ENCODE results near the gene MRPL22. TPM values are rescaled to one million over a fixed set of nuclear protein-coding genes. Genes with fewer than 3 reads are reported as not detected.

Gene MRPL22
- total and polyA plus RNA-seq, 2 donors (not counting 3 experiments of a cell fraction or from before 2014, with no cell fraction given), result 66.9 to 112 TPM

DNA sequence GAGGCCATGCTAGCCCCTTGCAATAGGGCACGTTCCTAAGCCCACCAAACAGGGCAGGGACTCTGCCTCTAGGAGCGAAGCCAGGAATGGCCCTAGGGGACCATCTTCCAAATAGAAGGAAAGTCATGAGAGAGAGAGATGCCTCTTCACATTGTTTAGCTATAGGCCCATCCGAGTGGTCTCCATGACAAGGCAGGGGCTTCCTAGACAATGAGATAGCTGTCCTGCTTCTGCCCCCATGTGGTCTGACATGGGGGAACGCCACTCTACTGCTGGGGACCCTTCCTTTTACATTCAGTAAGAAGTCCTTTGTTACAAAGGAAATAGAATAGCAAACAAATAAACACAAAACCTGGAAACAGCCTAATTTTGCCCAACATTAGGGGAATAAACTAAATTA is 54.8 kb downstream of the MRPL22 start:
- no TSS peak for BruUV-seq (replicated peaks)
- ChIA-PET CTCF (interaction anchor here (0.7 to 3.8 kb wide), 9 partner anchors 7 to 51 kb away, joined by 3 to 48 read pairs (median 3); no protein-coding TSS in a partner anchor), POLR2A (no interaction called here)
- H3K9me3 ChIP-seq (replicated peaks; ENCODE audit: control insufficient read depth, insufficient read depth, low read length), result no peaks in the 10 kb centered on the region
- H2AFZ ChIP-seq (ENCODE audit: low read depth, low read length), result no peak overlapping the region
- TF ChIP-seq JUN (IDR thresholded peaks at IDR 0.05; ENCODE audit: borderline replicate concordance, insufficient read depth, insufficient read length, low read depth) (no peak), POLR2A (IDR thresholded peaks at IDR 0.05; ENCODE audit: low read depth, low read length) (no peak)
- TF ChIP-seq, protein P1, sequence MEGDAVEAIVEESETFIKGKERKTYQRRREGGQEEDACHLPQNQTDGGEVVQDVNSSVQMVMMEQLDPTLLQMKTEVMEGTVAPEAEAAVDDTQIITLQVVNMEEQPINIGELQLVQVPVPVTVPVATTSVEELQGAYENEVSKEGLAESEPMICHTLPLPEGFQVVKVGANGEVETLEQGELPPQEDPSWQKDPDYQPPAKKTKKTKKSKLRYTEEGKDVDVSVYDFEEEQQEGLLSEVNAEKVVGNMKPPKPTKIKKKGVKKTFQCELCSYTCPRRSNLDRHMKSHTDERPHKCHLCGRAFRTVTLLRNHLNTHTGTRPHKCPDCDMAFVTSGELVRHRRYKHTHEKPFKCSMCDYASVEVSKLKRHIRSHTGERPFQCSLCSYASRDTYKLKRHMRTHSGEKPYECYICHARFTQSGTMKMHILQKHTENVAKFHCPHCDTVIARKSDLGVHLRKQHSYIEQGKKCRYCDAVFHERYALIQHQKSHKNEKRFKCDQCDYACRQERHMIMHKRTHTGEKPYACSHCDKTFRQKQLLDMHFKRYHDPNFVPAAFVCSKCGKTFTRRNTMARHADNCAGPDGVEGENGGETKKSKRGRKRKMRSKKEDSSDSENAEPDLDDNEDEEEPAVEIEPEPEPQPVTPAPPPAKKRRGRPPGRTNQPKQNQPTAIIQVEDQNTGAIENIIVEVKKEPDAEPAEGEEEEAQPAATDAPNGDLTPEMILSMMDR (IDR thresholded peaks at IDR 0.05; ENCODE audit: extremely low read depth in 1 of 2, insufficient read depth in 1 of 2, low read depth in 1 of 2, low read length in 2 of 2), result peak; percentile 16 to 36
- no peaks in the 10 kb centered on the region for H3K27me3 ChIP-seq (ENCODE audit: control insufficient read depth in 2 of 2, insufficient read depth in 2 of 2, low read length in 2 of 2)
- FAIRE-seq (peak; percentile 12), DNase-seq (ENCODE audit: low read depth, low spot score) (peak; percentile 39)
- no peaks in the 10 kb centered on the region for H4K20me1 ChIP-seq (replicated peaks; ENCODE audit: control insufficient read depth, extremely low read depth, insufficient read depth, low read length)
- dilution Hi-C loops (cut with MboI; ENCODE audit: extremely low pct_ligation_motif_present, low sequenced_read_pairs), result no loop called here
- H3K36me3 ChIP-seq (ENCODE audit: control insufficient read depth in 2 of 2, extremely low read depth in 1 of 2, insufficient read depth in 2 of 2, low read length in 2 of 2), result no peaks in the 10 kb centered on the region
- H3K79me2 ChIP-seq (ENCODE audit: control insufficient read depth, insufficient read depth, low read length), result no peaks in the 10 kb centered on the region
- H3K9me1 ChIP-seq (replicated peaks; ENCODE audit: control insufficient read depth, extremely low read depth, insufficient read depth, low read length), result no peaks in the 10 kb centered on the region
- no peak overlapping the region for H3K27ac ChIP-seq (ENCODE audit: insufficient read depth, low read depth, low read length)
- H3K9ac ChIP-seq (replicated peaks; ENCODE audit: extremely low read depth, insufficient read depth, low read length), result no peak overlapping the region
- H3K4me2 ChIP-seq (ENCODE audit: insufficient read depth, low read length), result no peak overlapping the region
- intact Hi-C loops (cut with micrococcal nuclease), result loop anchor here (1.0 to 5.0 kb wide), 4 partner anchors 23 to 708 kb away; no protein-coding TSS in a partner anchor
- peaks cover 15% of the 10 kb centered on the region for H3K4me1 ChIP-seq (ENCODE audit: control insufficient read depth, extremely low read depth, insufficient read depth, low read length)
- no peak overlapping the region for H3K4me3 ChIP-seq (replicated peaks in 1 of 3; ENCODE audit: insufficient read depth in 1 of 3, low read depth in 1 of 3, low read length in 3 of 3)

DNA sequence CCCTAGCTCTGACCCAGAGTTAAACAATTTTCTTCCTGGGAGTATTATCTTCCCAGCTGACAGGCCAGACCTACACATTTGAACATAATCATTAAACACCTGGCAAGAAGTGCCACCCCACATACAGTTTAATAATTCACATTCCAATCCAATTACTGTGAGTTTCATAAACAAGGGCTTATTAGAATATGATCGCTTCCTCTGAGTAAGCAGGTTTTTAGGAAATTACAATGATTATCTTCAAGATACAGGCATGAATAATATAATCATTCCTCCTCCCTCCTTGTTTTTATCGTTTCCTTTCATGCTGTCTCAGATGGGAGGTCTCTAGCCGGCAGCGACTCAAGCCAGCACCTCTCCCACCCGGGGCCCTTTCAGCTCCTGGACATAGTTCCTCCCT is 56.9 kb downstream of the MRPL22 start:
- no peaks in the 10 kb centered on the region for H3K9me3 ChIP-seq (replicated peaks; ENCODE audit: control insufficient read depth, insufficient read depth, low read length)
- no peaks in the 10 kb centered on the region for H4K20me1 ChIP-seq (replicated peaks; ENCODE audit: control insufficient read depth, extremely low read depth, insufficient read depth, low read length)
- H2AFZ ChIP-seq (ENCODE audit: low read depth, low read length), result peak overlapping the region; percentile 18
- intact Hi-C loops (cut with micrococcal nuclease), result loop anchor here (1.0 to 5.0 kb wide), 6 partner anchors 31 to 710 kb away; partner anchors contain the start of gene CNOT8
- TF ChIP-seq JUN (IDR thresholded peaks at IDR 0.05; ENCODE audit: borderline replicate concordance, insufficient read depth, insufficient read length, low read depth) (peak; percentile 93), POLR2A (IDR thresholded peaks at IDR 0.05; ENCODE audit: low read depth, low read length) (peak; percentile 68), FOS (IDR thresholded peaks at IDR 0.05; ENCODE audit: borderline replicate concordance, insufficient read depth, low read length) (peak; percentile 91), EZH2 (IDR thresholded peaks at IDR 0.05; ENCODE audit: borderline replicate concordance, low read depth, low read length, severe bottlenecking) (no peak), POLR2AphosphoS5 (IDR thresholded peaks at IDR 0.05; ENCODE audit: insufficient read depth, low read depth, low read length) (peak; percentile 74), GATA2 (IDR thresholded peaks at IDR 0.05; ENCODE audit: insufficient read depth, insufficient read length, low read depth, low read length) (peak; percentile 97), MYC (IDR thresholded peaks at IDR 0.05; ENCODE audit: low read depth, low read length) (no peak)
- peaks cover 15% of the 10 kb centered on the region for H3K4me1 ChIP-seq (ENCODE audit: control insufficient read depth, extremely low read depth, insufficient read depth, low read length)
- peak overlapping the region; percentile 60 for H3K4me2 ChIP-seq (ENCODE audit: insufficient read depth, low read length)
- no peak overlapping the region for H3K4me3 ChIP-seq (replicated peaks in 1 of 3; ENCODE audit: insufficient read depth in 1 of 3, low read depth in 1 of 3, low read length in 3 of 3)
- ChIA-PET CTCF (interaction anchor here (1.0 to 3.8 kb wide), 7 partner anchors 8 to 52 kb away, joined by 3 to 48 read pairs (median 5); no protein-coding TSS in a partner anchor), POLR2A (no interaction called here)
- dilution Hi-C loops (cut with MboI; ENCODE audit: extremely low pct_ligation_motif_present, low sequenced_read_pairs), result no loop called here
- peak; percentile 82 for FAIRE-seq
- H3K27ac ChIP-seq (ENCODE audit: insufficient read depth, low read depth, low read length), result peak overlapping the region; percentile 89
- H3K36me3 ChIP-seq (ENCODE audit: control insufficient read depth in 2 of 2, extremely low read depth in 1 of 2, insufficient read depth in 2 of 2, low read length in 2 of 2), result no peaks in the 10 kb centered on the region
- H3K27me3 ChIP-seq (ENCODE audit: control insufficient read depth in 2 of 2, insufficient read depth in 2 of 2, low read length in 2 of 2), result no peaks in the 10 kb centered on the region
- BruUV-seq (replicated peaks), result no TSS peak
- H3K9ac ChIP-seq (replicated peaks; ENCODE audit: extremely low read depth, insufficient read depth, low read length), result peak overlapping the region; percentile 50
- peak; percentile 89 for DNase-seq (ENCODE audit: low read depth, low spot score)
- no peaks in the 10 kb centered on the region for H3K79me2 ChIP-seq (ENCODE audit: control insufficient read depth, insufficient read depth, low read length)
- H3K9me1 ChIP-seq (replicated peaks; ENCODE audit: control insufficient read depth, extremely low read depth, insufficient read depth, low read length), result no peaks in the 10 kb centered on the region

All from endothelial cell of umbilical vein (primary cell).